HG02973 (cell line): ENCODE results near the gene ZFYVE28.

Experiments used
- ATAC-seq: cut with Tn5 transposase; IDR thresholded peaks from one replicate; pipeline ENCODE4 v1.9.1; 2021; ENCODE audit warnings: moderate library complexity; ENCODE audit not compliant: unreplicated experiment

Gene ZFYVE28

GRCh38 chr4:2291705-2292645 is 126.5 kb downstream of the ZFYVE28 start:
- no peak for ATAC-seq

GRCh38 chr4:2290974-2291704 is 127.3 kb downstream of the ZFYVE28 start:
- no peak for ATAC-seq

- no peak for ATAC-seq
Observed at GRCh38 chr4:2290488-2290887, 128.0 kb downstream of the ZFYVE28 start.

GRCh38 chr4:2289955-2290333 is 128.5 kb downstream of the ZFYVE28 start:
- ATAC-seq, result no peak

GRCh38 chr4:2289311-2289954 is 129.0 kb downstream of the ZFYVE28 start:
- ATAC-seq, result no peak

GRCh38 chr4:2288051-2288541 is 130.3 kb downstream of the ZFYVE28 start:
- no peak for ATAC-seq

GRCh38 chr4:2287594-2287915 is 130.9 kb downstream of the ZFYVE28 start:
- ATAC-seq, result no peak

- ATAC-seq, result no peak
Observed at GRCh38 chr4:2286904-2287593, 131.4 kb downstream of the ZFYVE28 start.

- ATAC-seq, result no peak
Observed at GRCh38 chr4:2285613-2286381, 132.6 kb downstream of the ZFYVE28 start.

- no peak for ATAC-seq
Observed at GRCh38 chr4:2284934-2285612, 133.4 kb downstream of the ZFYVE28 start.

- no peak for ATAC-seq
Observed at GRCh38 chr4:2284161-2284933, 134.1 kb downstream of the ZFYVE28 start.

- no peak for ATAC-seq
Observed at GRCh38 chr4:2283199-2283711, 135.2 kb downstream of the ZFYVE28 start.

- no peak for ATAC-seq
Observed at GRCh38 chr4:2281575-2282343, 136.7 kb downstream of the ZFYVE28 start.

- ATAC-seq, result no peak
Observed at GRCh38 chr4:2280531-2281300, 137.7 kb downstream of the ZFYVE28 start.

- no peak for ATAC-seq
Observed at GRCh38 chr4:2277956-2278355, 140.5 kb downstream of the ZFYVE28 start.

GRCh38 chr4:2276581-2277325 is 141.7 kb downstream of the ZFYVE28 start:
- no peak for ATAC-seq
